Gastrocnemius medialis (tissue), 4 donors: ENCODE results near the gene KIF5A.

ENCODE experiments used
- CTCF ChIP-seq, 5 experiments: fragments of 450-650 bp in 3 of 5; fragments of 200-600 bp in 2 of 5; sonication (generic) in 2 of 5; IDR thresholded peaks in 4 of 5; conservative IDR thresholded peaks in 1 of 5; 1 replicate in 4 of 5; 2 replicates in 1 of 5; pipeline ENCODE4 v1.5.1; 2016 to 2019; ENCODE audit warnings: antibody characterized with exemption in 5 of 5, mild to moderate bottlenecking in 3 of 5, moderate library complexity in 3 of 5
- POLR2A ChIP-seq, 2 donors: fragments of 450-650 bp; IDR thresholded peaks; one replicate each; pipeline ENCODE4 v1.6.1; 2017; ENCODE audit warnings: antibody characterized with exemption in 2 of 2, mild to moderate bottlenecking in 2 of 2, moderate library complexity in 2 of 2

DNA sequence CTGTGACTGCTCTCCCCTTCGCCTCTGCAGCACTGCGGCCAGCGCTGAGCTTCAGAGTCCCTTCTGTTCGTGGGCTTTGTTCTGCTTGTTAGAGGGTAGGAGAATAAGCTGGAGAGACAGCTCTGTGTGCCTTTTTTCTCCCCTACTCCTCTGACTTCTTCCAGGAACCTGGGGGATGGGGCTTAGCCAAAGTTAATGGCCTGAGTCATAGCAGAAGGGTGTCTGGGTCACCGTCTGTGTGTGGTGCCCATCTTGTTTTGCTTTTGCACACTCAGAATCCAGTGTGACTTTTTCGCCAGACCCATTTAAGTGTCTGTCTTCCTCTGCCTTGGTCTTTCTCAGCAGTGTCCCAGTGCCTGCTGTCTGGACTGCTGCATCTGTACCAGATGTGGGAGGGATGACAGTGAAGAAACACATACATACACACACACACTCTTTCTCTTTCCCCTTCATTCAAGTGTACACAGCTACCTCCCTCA lies 3.0 kb downstream of the KIF5A start:
- no peak for TF ChIP-seq POLR2A (IDR thresholded peaks at IDR 0.05)
- TF ChIP-seq CTCF (IDR thresholded peaks at IDR 0.05 in 4 of 5, conservative IDR thresholded peaks at IDR 0.05 in 1 of 5), result no peak
